SKM-1 treated with dmso at 0.1 percent for 144 hours (cell line): ENCODE measurements around the gene RCCD1.
"Not testable (repeated sequence)": the region's sequence is repeated elsewhere in the genome, so short reads cannot be mapped to it uniquely, and the experiment has no call there.

Source experiments
- DNase-seq: peaks from one replicate; lab custom pipeline; 2025; ENCODE audit not compliant: unreplicated experiment; lab: John Stamatoyannopoulos, UW

Gene RCCD1

GRCh38 chr15:90917569-90917968, 37.1 kb upstream of the RCCD1 start:
- no peak for DNase-seq

GRCh38 chr15:90918034-90918788, 36.5 kb upstream of the RCCD1 start:
- DNase-seq = no peak

GRCh38 chr15:90918835-90919234, 35.8 kb upstream of the RCCD1 start:
- no peak for DNase-seq

- no peak for DNase-seq
Observed at GRCh38 chr15:90921887-90922286, 32.8 kb upstream of the RCCD1 start.

- DNase-seq = not testable (repeated sequence)
Observed at GRCh38 chr15:90922712-90923322, 31.9 kb upstream of the RCCD1 start.

GRCh38 chr15:90924375-90924774, 30.3 kb upstream of the RCCD1 start:
- DNase-seq = no peak

- DNase-seq = not testable (repeated sequence)
Observed at GRCh38 chr15:90926766-90927165, 27.9 kb upstream of the RCCD1 start.

GRCh38 chr15:90928106-90928505, 26.6 kb upstream of the RCCD1 start:
- not testable (repeated sequence) for DNase-seq

- DNase-seq = no peak
Observed at GRCh38 chr15:90929246-90930019, 25.3 kb upstream of the RCCD1 start.

- DNase-seq = no peak
Observed at GRCh38 chr15:90930861-90931574, 23.7 kb upstream of the RCCD1 start.

- no peak for DNase-seq
Observed at GRCh38 chr15:90931575-90931827, 23.2 kb upstream of the RCCD1 start.

- DNase-seq = peak; percentile 85
Observed at GRCh38 chr15:90931828-90932659, 22.6 kb upstream of the RCCD1 start, which contains the start of gene HDDC3. HDDC3 (minus strand) TSS chr15:90932549; CDS start chr15:90932540, 9 bp downstream.

- no peak for DNase-seq
Observed at GRCh38 chr15:90932660-90932991, 22.1 kb upstream of the RCCD1 start.

GRCh38 chr15:90933301-90933700, 21.4 kb upstream of the RCCD1 start:
- no peak for DNase-seq

- DNase-seq = peak; percentile 80
Observed at GRCh38 chr15:90934256-90934948, 20.3 kb upstream of the RCCD1 start.

- DNase-seq = peak; percentile 80
Observed at GRCh38 chr15:90934949-90935751, 19.5 kb upstream of the RCCD1 start, which contains the start of gene UNC45A. UNC45A (plus strand) TSS chr15:90935285; CDS start chr15:90935325, 40 bp downstream.

GRCh38 chr15:90936823-90937222, 17.9 kb upstream of the RCCD1 start:
- no peak for DNase-seq

GRCh38 chr15:90938261-90938660, 16.4 kb upstream of the RCCD1 start:
- DNase-seq = no peak

GRCh38 chr15:90939756-90940155, 14.9 kb upstream of the RCCD1 start:
- DNase-seq = no peak
